Tracheal epithelial cell (primary cell): ENCODE data around the gene ANXA8L1. TPM values are rescaled to one million over a fixed set of nuclear protein-coding genes. Genes with fewer than 3 reads are reported as not detected.

ENCODE experiments used
- total RNA-seq: library from RNA; depleted of rRNA; stranded (reverse); fragments of >200 nt; gene quantifications from 2 replicates; pipeline ENCODE4 v1.2.1, GENCODE V29; 2014

ANXA8L1 gene
- total RNA-seq = 183 and 261 TPM in 2 replicates

GRCh38 chr10:46375406-46375805 is at the start of gene ANXA8L1:
ANXA8L1 (plus strand) TSS chr10:46375776; CDS start chr10:46375852, 76 bp downstream.

Other genes with a start within 250 kb of the ANXA8L1 start
- gene ANTXRL, start 88.8 kb upstream of the ANXA8L1 start, total RNA-seq = not detected in 2 replicates
- not detected in 2 replicates for gene NPY4R, start 90.2 kb downstream of the ANXA8L1 start, total RNA-seq
- 0.85 and 10.4 TPM in 2 replicates for gene GPRIN2, start 180.9 kb downstream of the ANXA8L1 start, total RNA-seq
- not detected in 2 replicates for gene SYT15, start 203.4 kb downstream of the ANXA8L1 start, total RNA-seq